NOMO-1 treated with DMSO at 0.1 percent for 48 hours (cell line): ENCODE measurements around the gene NHLRC3.
"Not testable (repeated sequence)": the region's sequence is repeated elsewhere in the genome, so short reads cannot be mapped to it uniquely, and the experiment has no call there.

Experiments
- DNase-seq: peaks from one replicate; lab custom pipeline; 2025; ENCODE audit not compliant: unreplicated experiment; lab: John Stamatoyannopoulos, UW

Gene NHLRC3, protein sequence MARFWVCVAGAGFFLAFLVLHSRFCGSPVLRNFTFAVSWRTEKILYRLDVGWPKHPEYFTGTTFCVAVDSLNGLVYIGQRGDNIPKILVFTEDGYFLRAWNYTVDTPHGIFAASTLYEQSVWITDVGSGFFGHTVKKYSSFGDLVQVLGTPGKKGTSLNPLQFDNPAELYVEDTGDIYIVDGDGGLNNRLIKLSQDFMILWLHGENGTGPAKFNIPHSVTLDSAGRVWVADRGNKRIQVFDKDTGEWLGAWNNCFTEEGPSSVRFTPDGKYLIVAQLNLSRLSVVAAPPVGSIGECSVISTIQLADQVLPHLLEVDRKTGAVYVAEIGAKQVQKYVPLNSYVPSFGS

DNA sequence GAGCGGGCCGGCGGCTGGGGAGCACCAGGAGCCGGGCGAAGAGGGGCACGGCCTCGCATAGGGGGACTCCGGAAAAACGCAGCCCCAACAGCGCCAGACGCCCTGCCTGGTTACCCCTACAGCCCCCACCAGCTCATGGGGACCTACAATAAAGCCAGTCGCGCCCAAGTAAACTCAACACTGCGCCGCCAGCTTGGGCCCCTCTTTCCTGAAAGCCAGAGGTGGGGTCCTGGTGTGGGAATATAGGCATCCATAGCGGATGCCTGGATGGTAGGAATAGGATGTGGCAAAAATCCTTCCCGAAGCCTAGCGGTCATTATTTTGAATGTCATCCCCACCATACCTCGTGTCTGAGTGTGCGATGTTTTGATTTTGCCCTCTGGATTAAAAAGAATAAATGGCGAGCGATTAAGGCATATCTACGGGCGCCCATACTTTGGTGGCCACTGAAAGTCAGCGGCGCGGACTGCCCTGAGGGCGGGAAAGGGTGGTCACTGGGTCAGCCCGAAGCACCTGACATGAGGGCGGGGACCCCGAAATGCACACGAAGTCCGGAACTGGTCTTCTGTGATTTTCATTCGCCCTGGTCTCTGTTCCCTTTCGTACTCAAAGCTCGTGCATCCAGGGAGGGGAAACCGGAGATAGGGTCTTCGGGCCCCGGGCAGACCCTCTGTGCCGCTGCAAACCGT is at the start of gene NHLRC3, which contains the start of gene PROSER1:
TSS of gene NHLRC3 (plus strand) at position 577 of the 689 bp plus-strand sequence. CDS start 184 bp downstream, outside the sequence.
TSS of gene PROSER1 (minus strand) at position 210 of the 689 bp plus-strand sequence. CDS start 847 bp downstream, outside the sequence.
- DNase-seq, result peak; percentile 89

DNA sequence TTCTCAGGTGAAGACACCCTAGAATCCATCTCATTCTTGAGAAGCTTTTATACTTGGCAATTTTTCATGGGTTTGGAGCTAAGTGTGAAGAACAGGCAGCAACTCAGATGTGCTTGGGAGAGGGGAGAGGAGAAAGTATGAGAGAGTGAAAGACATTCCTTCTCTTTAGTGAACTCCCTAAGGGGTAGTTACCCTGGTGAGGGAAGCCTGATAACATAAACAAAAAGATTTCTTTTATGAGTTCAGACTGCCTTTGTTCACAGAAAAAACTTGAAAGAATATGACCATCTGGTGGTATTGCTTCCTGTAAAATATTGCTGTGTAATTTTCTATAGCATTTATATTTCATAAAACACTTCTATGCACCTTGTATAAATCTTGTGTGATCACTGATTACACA is 47.6 kb upstream of the NHLRC3 start, which contains the start of gene STOML3:
TSS of gene STOML3 (minus strand) at position 139 of the 400 bp plus-strand sequence. CDS start at position 29, 110 bp downstream.
- no peak for DNase-seq

DNA sequence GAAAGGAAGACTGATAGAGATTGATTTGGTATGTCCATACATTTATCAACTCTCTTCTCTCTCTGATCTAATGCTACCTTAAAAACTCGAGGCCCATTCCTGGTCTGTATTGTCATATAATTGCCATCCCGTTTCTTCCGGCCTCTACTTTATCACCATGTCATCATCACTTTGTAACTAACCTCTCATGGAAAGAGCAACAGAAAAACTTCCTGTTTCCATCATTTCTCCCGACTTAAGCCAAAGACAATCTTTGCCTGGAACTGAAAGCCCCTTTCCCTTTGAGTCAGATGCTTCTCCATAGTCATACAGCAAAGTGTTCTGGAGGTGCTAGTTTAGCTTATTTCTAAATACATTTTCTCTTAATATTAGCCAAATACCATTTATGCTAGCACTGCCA is 44.9 kb upstream of the NHLRC3 start:
- no peak for DNase-seq

DNA sequence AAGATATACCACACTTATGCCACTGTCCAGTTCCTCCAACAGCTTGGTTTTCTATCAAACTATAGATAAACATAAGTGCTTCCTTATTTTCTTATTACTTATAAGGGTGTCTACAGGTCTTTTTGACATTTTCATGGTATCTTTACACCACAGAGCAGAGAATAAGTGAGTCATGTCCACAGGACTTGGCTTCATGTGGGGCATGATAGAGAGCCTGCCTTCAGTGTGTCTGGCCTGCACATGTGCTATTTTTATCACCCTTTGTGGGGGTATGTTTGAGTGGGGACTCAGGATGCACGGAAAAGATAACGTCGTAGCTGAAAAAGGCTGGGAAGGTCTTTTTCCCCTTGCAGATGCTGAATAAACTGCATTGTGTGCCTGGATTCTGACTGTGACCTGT is 39.5 kb upstream of the NHLRC3 start:
- no peak for DNase-seq

DNA sequence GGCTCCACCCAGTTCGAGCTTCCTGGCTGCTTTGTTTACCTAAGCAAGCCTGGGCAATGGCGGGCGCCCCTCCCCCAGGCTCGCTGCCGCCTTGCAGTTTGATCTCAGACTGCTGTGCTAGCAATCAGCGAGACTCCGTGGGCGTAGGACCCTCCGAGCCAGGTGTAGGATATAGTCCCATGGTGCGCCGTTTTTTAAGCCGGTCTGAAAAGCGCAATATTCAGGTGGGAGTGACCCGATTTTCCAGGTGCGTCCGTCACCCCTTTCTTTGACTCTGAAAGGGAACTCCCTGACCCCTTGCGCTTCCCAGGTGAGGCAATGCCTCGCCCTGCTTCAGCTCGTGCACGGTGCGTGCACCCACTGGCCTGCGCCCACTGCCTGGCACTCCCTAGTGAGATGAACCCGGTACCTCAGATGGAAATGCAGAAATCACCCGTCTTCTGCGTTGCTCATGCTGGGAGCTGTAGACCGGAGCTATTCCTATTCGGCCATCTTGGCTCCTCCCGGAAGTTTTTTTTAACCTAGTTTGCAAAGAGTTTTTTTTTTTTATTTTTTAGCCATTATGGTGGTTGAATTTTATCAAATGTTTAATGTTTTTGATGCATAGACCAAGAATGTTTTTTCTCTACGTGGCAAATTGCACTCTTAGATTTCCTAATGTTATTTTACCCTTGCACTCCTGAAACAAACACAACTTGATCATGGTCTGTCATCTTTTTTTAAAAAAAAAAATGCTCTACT is 31.7 kb upstream of the NHLRC3 start:
- DNase-seq, result not testable (repeated sequence)

DNA sequence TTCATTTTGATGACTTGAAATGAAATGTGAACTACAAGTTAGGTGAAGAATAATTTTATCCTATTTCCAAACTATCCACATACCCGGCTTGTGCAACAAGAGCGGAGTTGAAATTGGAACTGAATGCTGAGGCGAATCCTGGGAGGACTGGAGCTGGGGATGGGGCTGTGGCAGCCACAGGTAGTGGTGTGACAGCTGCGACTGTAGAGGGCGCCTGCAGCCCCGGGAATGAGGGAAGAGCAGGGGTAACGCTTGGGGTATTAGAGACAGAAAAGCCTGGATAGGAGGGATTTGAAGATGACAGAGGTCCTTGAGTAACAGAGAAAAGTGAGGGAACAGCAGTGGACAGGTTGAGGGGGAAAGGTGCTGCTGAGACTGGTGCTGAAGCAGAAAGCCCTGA is 25.6 kb upstream of the NHLRC3 start:
- no peak for DNase-seq

DNA sequence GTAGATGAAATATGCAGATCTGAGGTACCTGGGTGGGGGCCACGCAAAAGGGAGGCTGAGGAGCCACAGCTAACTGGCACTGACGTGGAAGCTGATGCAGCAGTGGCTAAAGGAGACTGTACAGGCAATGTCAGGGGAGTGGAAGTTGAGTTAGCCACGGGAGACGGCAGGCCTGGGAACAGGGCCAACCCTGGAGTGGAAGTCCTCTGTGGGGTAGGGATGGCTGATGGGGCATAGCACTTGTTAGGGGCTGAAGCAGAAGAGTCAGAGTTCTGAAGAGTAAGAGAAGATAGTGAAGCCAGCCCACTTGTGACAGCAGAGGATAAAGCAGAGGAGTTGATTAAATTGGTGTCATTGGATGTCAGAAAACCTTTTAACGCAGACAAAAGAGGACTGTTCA is 24.8 kb upstream of the NHLRC3 start:
- DNase-seq, result no peak

DNA sequence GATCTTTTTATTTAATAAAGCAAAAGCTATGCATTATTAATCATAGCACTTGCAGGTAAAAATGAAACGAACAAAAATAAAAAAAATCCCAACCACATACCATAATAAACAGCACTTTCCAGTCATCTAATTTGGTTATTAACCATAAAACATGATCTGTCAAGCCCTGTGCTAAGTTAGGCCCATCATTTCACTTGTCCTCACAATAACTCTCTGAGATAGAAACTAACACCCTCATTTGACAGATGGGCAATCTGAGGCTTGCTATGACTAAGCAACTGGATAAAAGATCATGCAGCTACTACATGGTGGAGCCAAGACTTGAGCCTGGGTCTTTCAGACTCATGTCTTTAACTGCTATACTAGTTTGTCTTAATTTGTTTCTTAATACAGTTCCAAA is 22.2 kb upstream of the NHLRC3 start:
- no peak for DNase-seq

DNA sequence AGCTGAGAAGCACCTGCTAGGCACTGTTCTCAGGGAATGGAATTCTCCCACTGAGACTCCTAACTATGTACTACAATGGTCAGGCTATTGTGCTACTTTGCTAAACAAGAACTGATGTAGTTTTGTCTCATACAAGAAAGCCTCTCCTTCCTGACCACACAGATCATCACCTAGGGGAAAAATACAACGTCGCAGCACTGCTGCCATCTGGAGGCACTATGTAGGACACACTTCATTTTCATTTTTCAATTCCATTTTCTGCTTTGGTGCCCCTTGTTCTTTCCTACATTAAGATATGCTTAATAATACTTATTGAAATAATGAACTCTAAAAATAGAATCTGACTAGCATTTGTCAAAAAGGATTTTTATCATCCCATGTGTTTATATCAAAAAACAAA is 21.5 kb upstream of the NHLRC3 start:
- no peak for DNase-seq

DNA sequence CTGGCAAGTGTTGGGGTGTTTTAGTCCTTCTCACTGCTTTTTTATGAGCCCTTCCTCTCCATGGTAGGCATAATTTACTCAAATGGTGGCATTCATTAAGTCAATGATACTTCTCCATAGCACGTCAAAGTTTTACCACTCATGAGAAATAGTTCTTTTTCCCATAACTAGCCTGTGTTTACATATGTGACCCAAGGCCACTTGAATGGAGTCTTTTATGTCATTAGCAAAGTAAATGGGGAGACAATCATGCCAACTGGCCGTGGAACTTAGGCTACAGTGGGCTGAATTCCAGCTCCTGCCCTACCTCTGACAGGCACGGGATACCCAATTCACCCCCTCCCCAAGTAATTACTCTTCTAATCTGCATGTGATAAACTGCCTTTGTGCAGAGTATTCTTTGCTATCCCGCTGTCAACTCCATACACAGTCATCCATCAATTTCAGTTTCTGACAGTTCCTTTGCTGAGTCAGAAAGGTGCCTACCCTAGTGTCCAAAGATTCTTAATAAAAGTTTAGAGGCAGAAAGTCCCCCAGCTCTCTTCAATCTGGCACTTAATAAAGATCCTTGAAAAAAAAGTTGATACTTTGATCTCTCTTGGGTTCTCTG is 17.3 kb upstream of the NHLRC3 start:
- DNase-seq, result no peak

DNA sequence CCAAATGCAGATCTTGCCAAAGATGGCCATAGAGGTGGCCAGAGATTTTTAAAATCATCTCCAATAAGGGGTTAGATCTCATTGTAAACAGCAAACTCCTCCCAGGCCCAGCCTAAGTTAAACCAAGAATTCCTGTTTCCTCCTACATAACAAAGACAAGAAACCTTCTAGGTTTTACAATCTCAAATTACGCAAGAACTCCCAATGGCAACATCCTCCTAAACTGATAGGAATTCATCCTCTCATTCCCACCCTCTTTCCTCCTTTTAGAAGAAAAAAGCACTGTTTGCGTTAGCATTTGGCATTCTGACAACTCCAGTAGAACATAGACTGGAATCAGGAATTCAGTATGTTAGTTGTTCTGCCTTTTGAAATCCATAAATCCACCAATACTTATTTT is 14.9 kb upstream of the NHLRC3 start:
- no peak for DNase-seq

DNA sequence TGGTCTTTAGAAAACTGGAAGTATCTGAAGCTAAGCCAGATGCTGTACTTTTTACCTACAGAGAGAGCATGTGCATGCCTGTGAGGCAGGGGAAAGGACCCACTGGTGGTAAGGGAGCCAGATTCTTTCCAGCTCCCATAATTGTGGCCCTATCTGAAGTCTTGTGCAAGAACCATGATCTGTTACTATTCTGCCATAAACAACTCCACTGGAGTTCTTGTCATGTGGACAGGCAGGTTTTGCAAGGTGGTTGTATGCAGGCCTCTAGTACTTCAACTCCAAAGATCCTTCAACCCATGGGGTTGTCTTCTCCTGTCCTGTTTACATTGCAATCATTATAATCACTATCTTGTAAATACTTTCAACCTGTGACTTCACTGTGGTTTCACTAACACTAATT is 14.5 kb upstream of the NHLRC3 start:
- no peak for DNase-seq

DNA sequence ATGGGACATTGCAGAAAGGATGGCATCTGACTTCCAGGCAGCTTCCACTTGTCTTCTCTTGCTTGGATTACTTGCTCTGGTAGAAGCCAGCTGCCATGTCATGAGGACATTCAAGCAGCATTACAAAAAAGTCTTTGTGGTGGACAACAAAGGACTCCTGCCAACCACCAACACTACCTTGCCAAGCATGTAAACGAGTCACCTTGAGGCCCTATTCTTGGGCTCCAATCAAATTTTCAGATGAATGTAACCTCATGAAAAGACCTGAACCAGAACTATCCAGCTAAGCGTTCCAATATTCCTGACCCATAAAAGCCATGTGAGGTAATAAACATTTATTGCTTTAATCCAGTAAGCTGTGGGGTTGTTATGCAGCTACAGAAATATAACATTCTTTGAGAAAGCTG is 12.8 kb upstream of the NHLRC3 start:
- DNase-seq, result no peak

DNA sequence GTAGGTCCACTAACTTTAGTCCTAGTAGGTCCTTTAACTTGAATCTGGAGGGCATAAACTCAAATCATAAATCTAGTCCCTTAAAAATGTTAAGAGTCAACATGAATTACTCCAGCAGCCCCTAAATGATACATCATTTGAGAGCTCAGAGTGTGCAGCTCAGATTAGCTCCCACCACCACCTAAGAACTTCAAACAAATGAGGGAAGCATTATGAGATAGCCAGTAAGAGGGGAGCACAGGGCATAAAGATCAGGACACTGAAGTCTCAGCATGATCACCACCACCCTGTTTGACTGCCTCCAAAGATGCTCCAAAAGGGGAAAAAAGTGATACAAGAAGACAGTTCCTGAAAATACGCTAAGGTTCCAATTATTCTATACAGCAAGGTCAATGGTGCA is 6.1 kb upstream of the NHLRC3 start:
- no peak for DNase-seq

DNA sequence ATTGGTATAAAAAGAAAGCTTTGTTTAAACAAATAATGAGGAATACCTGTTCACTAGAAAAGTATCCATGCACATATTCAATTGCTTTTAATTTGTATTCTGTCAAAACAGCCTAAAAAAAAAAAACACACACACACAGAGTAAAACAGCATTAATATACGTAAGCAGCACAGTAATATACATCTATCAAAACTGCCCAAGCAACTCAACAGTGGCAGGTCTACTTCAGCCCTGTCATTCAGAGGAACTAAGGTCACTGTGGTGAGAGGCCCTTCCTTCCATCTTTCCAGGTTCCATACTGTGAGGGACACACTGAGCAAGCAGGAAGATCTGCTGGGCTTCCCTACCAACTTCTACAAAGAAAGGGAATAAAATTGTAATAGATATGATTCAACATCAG is 4.2 kb upstream of the NHLRC3 start:
- DNase-seq, result no peak

DNA sequence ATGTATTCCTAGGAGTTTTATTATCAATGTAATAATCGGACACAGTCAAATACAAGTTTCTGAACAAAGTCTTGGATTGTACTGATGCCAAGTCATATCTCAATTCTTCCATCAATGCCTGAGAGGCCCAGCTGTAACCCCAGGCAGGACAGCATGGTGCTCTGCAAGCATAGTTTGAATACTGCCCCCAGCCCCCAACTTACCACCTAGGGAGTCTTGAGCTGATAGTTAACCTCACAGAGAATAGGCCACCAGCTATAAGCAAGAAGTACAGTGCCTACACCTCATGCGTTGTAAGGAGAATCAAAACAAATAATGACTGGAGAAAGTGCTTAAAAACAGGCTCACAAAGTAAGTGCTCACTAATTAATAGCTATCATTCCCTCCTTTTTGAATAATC is 3.1 kb upstream of the NHLRC3 start:
- no peak for DNase-seq

DNA sequence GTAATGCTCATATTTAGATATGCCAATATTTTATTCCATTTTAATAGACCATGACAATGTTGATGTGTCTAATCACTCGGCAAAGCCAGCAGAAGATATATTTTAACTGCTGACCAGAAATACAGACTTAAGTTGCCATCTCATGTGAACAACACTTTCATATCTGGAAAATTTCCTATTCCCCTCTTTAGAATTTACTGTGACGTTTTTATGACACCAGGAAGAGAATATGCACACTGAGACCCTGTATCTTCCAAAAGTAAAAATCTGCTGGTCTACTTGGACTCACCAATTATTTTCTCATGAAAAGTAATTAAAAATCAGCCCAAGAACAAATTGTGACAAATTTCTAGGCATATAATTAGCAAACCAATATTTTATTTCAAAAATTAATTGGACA is 2.5 kb upstream of the NHLRC3 start:
- peak; percentile 7 for DNase-seq

DNA sequence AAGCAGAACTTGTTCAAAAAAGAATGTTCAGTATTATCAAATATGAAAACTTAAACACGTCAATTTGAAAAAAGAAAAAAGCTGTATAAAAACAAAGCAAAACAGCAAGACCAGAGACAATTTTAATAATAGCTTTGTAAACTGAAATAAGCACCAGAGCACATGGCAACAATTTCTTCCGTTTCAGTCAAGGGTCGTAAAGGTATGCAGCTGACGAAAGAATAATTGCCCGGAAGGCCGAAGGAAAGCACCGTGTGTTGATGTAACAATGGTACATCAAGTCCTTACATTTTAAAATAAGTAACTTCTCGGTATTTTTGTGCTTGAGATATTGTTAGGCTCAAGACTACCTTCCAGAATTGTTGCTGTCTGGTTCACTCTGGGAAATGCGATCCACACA is 2.0 kb upstream of the NHLRC3 start:
- peak; percentile 31 for DNase-seq

DNA sequence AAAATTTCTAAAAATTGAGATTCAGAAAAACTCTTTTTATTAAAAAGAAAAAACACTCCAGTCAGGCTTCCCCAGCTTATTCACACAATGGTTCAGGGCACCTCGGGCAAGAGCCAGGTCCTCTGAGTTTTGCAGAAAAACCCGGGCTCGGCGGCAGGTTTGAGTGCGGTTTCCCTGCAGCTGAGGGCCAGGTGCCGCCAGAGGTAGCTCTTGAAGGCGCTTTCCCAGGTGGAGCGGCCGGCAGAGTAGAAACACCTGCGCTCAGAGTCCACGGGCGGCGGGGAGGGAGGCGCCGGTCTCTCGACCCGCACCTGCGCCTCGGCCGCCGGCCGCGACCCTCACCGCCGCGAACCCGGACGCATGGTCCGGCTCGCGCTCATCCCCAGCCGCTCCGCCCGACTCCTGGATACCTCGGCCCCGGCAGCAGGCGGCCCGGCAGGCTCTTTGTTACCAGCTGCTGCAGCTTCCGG is 811 bp upstream of the NHLRC3 start:
- no peak for DNase-seq

DNA sequence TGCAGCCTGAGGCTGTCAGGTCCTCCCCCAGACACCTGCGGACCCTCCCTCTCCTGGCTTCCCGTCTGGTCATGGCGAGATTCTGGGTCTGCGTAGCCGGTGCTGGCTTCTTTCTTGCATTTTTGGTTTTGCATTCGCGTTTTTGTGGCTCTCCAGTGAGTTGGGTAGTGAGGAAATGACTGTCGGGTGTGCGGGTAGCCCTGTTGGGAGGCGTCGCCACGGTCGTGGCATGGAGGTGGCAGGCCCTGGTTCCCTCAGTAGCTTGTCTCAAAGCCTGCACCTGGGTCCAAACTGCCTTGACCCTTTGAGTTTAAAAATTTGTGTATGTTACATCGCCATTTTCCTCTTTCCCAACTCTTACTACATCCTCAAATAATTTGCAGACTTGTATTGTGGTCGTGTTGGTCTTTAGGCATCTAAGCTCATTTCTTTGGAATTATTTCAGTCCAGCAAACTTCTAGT is 344 bp downstream of the NHLRC3 start:
- DNase-seq, result peak; percentile 30

DNA sequence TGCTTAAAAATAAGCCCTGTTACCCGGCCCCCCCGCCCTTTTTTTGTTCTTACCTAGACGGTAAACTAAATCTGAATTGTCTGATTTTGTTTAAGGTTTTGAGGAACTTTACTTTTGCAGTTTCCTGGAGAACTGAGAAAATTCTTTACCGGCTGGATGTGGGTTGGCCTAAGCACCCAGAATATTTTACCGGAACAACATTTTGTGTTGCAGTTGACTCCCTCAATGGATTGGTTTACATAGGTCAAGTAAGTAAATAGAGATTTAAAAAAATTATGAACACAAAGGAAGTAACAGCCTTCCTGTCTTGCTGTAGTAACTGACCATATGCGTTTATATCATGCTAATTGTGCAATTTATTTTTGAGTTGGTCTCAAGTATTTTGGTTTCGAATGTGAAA is 785 bp downstream of the NHLRC3 start:
- DNase-seq, result peak; percentile 16
